LoVo (cell line): Measurements from ENCODE around the gene KMT2C.
"Not testable (repeated sequence)": the region's sequence is repeated elsewhere in the genome, so short reads cannot be mapped to it uniquely, and the experiment has no call there.

Experiments
- DNase-seq: peaks from one replicate; pipeline ENCODE4 v3.0.0-alpha.2; 2016; ENCODE audit warnings: low spot score

KMT2C gene

GRCh38 chr7:152355474-152356057, 80.2 kb downstream of the KMT2C start:
- no peak for DNase-seq

- no peak for DNase-seq
These were observed 81.7 kb downstream of the KMT2C start for GRCh38 chr7:152354061-152354460.

GRCh38 chr7:152353281-152353680, 82.5 kb downstream of the KMT2C start:
- DNase-seq, result not testable (repeated sequence)

GRCh38 chr7:152351747-152352146, 84.1 kb downstream of the KMT2C start:
- not testable (repeated sequence) for DNase-seq

- no peak for DNase-seq
These were observed 84.6 kb downstream of the KMT2C start for GRCh38 chr7:152351168-152351567.

- DNase-seq, result no peak
These were observed 87.9 kb downstream of the KMT2C start for GRCh38 chr7:152347888-152348287.

- DNase-seq, result no peak
These were observed 91.5 kb downstream of the KMT2C start for GRCh38 chr7:152344253-152344652.

GRCh38 chr7:152342796-152343195, 93.0 kb downstream of the KMT2C start:
- no peak for DNase-seq

GRCh38 chr7:152341914-152342236, 93.9 kb downstream of the KMT2C start:
- DNase-seq, result no peak

- peak; percentile 45 for DNase-seq
These were observed 94.5 kb downstream of the KMT2C start for GRCh38 chr7:152341039-152341913.

GRCh38 chr7:152340161-152340560, 95.6 kb downstream of the KMT2C start:
- no peak for DNase-seq

GRCh38 chr7:152338561-152338960, 97.2 kb downstream of the KMT2C start:
- no peak for DNase-seq

- peak; percentile 49 for DNase-seq
These were observed 98.9 kb downstream of the KMT2C start for GRCh38 chr7:152336754-152337368.

GRCh38 chr7:152335900-152336571, 99.8 kb downstream of the KMT2C start:
- no peak for DNase-seq

- no peak for DNase-seq
These were observed 102.7 kb downstream of the KMT2C start for GRCh38 chr7:152333134-152333533.

GRCh38 chr7:152330827-152331226, 105.0 kb downstream of the KMT2C start:
- DNase-seq, result no peak

- DNase-seq, result no peak
These were observed 106.3 kb downstream of the KMT2C start for GRCh38 chr7:152329469-152329868.

- no peak for DNase-seq
These were observed 107.6 kb downstream of the KMT2C start for GRCh38 chr7:152328234-152328633.

GRCh38 chr7:152315845-152316244, 120.0 kb downstream of the KMT2C start:
- no peak for DNase-seq

GRCh38 chr7:152313831-152314604, 121.8 kb downstream of the KMT2C start:
- peak; percentile 96 for DNase-seq

- no peak for DNase-seq
These were observed 122.6 kb downstream of the KMT2C start for GRCh38 chr7:152313217-152313616.

GRCh38 chr7:152312316-152312715, 123.5 kb downstream of the KMT2C start:
- DNase-seq, result no peak
